Uterus (tissue), 2 donors: Measurements from ENCODE around the gene RET.

Experiments
- CTCF ChIP-seq, 4 experiments: fragments of 200-600 bp in 2 of 4; fragments of 450-650 bp in 2 of 4; sonication (generic) in 2 of 4; IDR thresholded peaks; one replicate each; pipeline ENCODE4 v1.5.1; 2016 to 2019; ENCODE audit warnings: antibody characterized with exemption in 4 of 4, mild to moderate bottlenecking in 2 of 4, moderate library complexity in 1 of 4
- POLR2A ChIP-seq, 2 donors: fragments of 450-650 bp; IDR thresholded peaks; one replicate each; pipeline ENCODE4 v1.6.1; 2016; ENCODE audit warnings: antibody characterized with exemption in 2 of 2, mild to moderate bottlenecking in 1 of 2, moderate library complexity in 1 of 2

GRCh38 chr10:43114088-43114742, 37.3 kb downstream of the RET start:
- no peak for TF ChIP-seq CTCF (IDR thresholded peaks at IDR 0.05)
- no peak for TF ChIP-seq POLR2A (IDR thresholded peaks at IDR 0.05)
